ENCODE measurements around the gene NEUROD1. TPM values are rescaled to one million over a fixed set of nuclear protein-coding genes. Genes with fewer than 3 reads are reported as not detected.

NEUROD1 gene
- total RNA-seq, 1 donor from 2014 or later = not detected

DNA sequence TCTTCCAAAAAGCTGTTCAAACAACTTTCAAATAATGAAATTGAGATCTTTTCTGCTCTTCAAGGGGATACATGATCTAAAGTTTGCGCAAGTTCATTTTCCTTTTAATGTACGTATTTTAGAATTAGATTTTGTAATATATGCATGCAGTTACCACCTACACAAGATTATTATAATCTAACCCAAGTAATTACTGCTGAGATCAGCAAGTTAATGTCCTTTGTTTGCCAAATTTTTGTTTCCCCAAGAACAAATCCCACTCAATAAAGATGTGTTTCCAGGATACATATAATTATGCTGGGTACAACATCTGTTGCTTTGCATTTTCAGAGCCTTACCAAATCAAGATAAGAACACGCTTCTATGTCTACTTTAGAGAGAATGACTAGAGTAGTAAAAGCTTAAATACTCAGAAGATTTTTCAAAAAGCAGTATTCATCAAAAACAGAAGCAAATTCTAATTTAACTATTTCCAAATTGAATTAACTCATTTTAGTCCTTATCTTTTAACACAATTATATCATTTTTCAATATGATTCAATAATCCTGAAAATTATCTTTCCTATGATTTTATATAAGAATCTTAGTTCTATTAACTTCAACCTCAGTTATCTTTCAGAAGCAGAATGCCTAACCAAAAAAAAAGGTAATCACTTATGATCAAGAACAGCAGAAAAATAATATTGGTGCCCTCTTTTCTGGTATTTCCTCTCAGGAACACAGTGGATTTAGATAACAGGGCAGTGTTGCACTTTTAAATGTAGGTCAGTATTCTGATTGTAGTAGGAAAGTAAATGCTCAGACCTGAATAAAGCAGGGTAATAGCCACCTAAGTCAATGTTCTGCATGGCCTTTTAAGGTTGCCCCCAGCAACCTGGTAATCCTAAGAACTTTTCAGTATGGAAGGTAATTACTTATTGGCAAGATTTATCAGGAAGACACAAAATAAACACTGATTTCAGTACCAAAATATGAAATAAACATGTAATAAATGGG is 51.4 kb downstream of the NEUROD1 start:
- no peaks in the 10 kb centered on the region for H3K9me3 ChIP-seq (ENCODE audit: low read depth)
- H3K27ac ChIP-seq = no peak overlapping the region
- no peak for TF ChIP-seq EZH2 (IDR thresholded peaks at IDR 0.05)
- no peak for TF ChIP-seq EZH2phosphoT487 (IDR thresholded peaks at IDR 0.05)
- TF ChIP-seq, protein P1, sequence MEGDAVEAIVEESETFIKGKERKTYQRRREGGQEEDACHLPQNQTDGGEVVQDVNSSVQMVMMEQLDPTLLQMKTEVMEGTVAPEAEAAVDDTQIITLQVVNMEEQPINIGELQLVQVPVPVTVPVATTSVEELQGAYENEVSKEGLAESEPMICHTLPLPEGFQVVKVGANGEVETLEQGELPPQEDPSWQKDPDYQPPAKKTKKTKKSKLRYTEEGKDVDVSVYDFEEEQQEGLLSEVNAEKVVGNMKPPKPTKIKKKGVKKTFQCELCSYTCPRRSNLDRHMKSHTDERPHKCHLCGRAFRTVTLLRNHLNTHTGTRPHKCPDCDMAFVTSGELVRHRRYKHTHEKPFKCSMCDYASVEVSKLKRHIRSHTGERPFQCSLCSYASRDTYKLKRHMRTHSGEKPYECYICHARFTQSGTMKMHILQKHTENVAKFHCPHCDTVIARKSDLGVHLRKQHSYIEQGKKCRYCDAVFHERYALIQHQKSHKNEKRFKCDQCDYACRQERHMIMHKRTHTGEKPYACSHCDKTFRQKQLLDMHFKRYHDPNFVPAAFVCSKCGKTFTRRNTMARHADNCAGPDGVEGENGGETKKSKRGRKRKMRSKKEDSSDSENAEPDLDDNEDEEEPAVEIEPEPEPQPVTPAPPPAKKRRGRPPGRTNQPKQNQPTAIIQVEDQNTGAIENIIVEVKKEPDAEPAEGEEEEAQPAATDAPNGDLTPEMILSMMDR (IDR thresholded peaks at IDR 0.05) = no peak
- Mint-ChIP-seq H3K36me3 (no peaks in the 10 kb centered on the region), H3K27me3 (ENCODE audit: insufficient read depth, low read depth) (peaks cover 8% of the 10 kb centered on the region), H3K4me3 (no peak overlapping the region), H3K4me1 (no peaks in the 10 kb centered on the region), H3K27ac (no peak overlapping the region), H3K9me3 (no peaks in the 10 kb centered on the region)
- H3F3A ChIP-seq (ENCODE audit: low read depth) = no peaks in the 10 kb centered on the region
- DNase-seq (ENCODE audit: low spot score) = no peak
- H2AFZ ChIP-seq (replicated peaks) = no peak overlapping the region
- H3K36me3 ChIP-seq = no peaks in the 10 kb centered on the region
- no peaks in the 10 kb centered on the region for H3K79me2 ChIP-seq (ENCODE audit: low read depth)
- no peak overlapping the region for H3K4me2 ChIP-seq
- H3K4me3 ChIP-seq = no peak overlapping the region
- no peak overlapping the region for H3K9ac ChIP-seq
- H4K20me1 ChIP-seq (ENCODE audit: low read depth) = no peaks in the 10 kb centered on the region
- peaks cover 8% of the 10 kb centered on the region for H3K27me3 ChIP-seq
- no peaks in the 10 kb centered on the region for H3K4me1 ChIP-seq

- Mint-ChIP-seq H3K27me3 (ENCODE audit: insufficient read depth, low read depth) (peaks cover 8% of the 10 kb centered on the region), H3K4me1 (no peaks in the 10 kb centered on the region), H3K9me3 (no peaks in the 10 kb centered on the region), H3K36me3 (no peaks in the 10 kb centered on the region), H3K4me3 (no peak overlapping the region), H3K27ac (no peak overlapping the region)
- TF ChIP-seq EZH2 (IDR thresholded peaks at IDR 0.05) (no peak), EZH2phosphoT487 (IDR thresholded peaks at IDR 0.05) (no peak)
- TF ChIP-seq, protein P1 (IDR thresholded peaks at IDR 0.05) = no peak
- Histone ChIP-seq H3K9me3 (ENCODE audit: low read depth) (no peaks in the 10 kb centered on the region), H3K36me3 (no peaks in the 10 kb centered on the region), H3K4me2 (no peak overlapping the region), H3F3A (ENCODE audit: low read depth) (no peaks in the 10 kb centered on the region), H2AFZ (replicated peaks) (no peak overlapping the region), H3K79me2 (ENCODE audit: low read depth) (no peaks in the 10 kb centered on the region), H3K27me3 (peaks cover 8% of the 10 kb centered on the region), H3K27ac (no peak overlapping the region), H3K4me3 (no peak overlapping the region), H3K9ac (no peak overlapping the region), H3K4me1 (no peaks in the 10 kb centered on the region), H4K20me1 (ENCODE audit: low read depth) (no peaks in the 10 kb centered on the region)
- no peak for DNase-seq (ENCODE audit: low spot score)
Observed at GRCh38 chr2:181627545-181627944, 52.8 kb downstream of the NEUROD1 start.

DNA sequence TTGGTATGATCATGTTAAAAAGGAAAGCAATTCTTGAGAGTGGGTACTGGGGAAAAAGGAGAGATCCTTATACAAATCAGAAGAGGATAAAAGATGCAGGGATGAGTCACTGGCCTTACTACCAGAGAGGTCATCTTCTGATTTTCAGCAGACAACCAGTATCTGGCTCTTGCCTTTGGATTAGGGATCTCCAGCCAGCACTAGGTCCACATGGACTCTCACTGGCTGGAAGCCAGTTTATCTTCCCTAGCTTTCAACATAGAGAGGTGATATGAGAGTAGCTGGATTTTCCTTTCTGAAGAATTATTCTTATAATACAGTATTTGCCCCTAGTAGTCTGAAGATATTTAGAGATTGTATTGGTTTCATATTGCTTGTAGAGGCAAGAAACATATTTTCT is 53.6 kb downstream of the NEUROD1 start:
- peaks cover 8% of the 10 kb centered on the region for H3K27me3 Mint-ChIP-seq (ENCODE audit: insufficient read depth, low read depth)
- H3K27ac Mint-ChIP-seq = no peak overlapping the region
- Histone ChIP-seq H3F3A (ENCODE audit: low read depth) (no peaks in the 10 kb centered on the region), H3K9me3 (ENCODE audit: low read depth) (no peaks in the 10 kb centered on the region), H3K79me2 (ENCODE audit: low read depth) (no peaks in the 10 kb centered on the region), H2AFZ (replicated peaks) (no peak overlapping the region), H3K36me3 (no peaks in the 10 kb centered on the region), H3K27ac (no peak overlapping the region), H3K27me3 (peaks cover 8% of the 10 kb centered on the region), H3K9ac (no peak overlapping the region), H3K4me2 (no peak overlapping the region), H3K4me3 (no peak overlapping the region), H3K4me1 (no peaks in the 10 kb centered on the region), H4K20me1 (ENCODE audit: low read depth) (no peaks in the 10 kb centered on the region)
- H3K4me1 Mint-ChIP-seq = no peaks in the 10 kb centered on the region
- no peaks in the 10 kb centered on the region for H3K9me3 Mint-ChIP-seq
- no peak for DNase-seq (ENCODE audit: low spot score)
- TF ChIP-seq EZH2 (IDR thresholded peaks at IDR 0.05) (no peak), EZH2phosphoT487 (IDR thresholded peaks at IDR 0.05) (no peak)
- TF ChIP-seq, protein P1 (IDR thresholded peaks at IDR 0.05) = no peak
- no peak overlapping the region for H3K4me3 Mint-ChIP-seq
- H3K36me3 Mint-ChIP-seq = no peaks in the 10 kb centered on the region

Other genes with a start within 250 kb of the NEUROD1 start
- gene ITGA4, start 223.1 kb downstream of the NEUROD1 start, total RNA-seq (ENCODE audit: low replicate concordance) = 8.2 and 10.2 TPM in 2 replicates
- gene CERKL, start 23.4 kb downstream of the NEUROD1 start, total RNA-seq (ENCODE audit: low replicate concordance) = 0.25 TPM in 1 of 2 replicates, not detected in the other
- gene ITPRID2, start 211.2 kb upstream of the NEUROD1 start, total RNA-seq (ENCODE audit: low replicate concordance) = 27.3 and 40.4 TPM in 2 replicates

All from neural progenitor cell (in vitro differentiated cells).